ENCODE results near the gene MMADHC. TPM values are rescaled to one million over a fixed set of nuclear protein-coding genes. Genes with fewer than 3 reads are reported as not detected.

Gene MMADHC
- total RNA-seq, 1 donor from 2014 or later, result 122 TPM

DNA sequence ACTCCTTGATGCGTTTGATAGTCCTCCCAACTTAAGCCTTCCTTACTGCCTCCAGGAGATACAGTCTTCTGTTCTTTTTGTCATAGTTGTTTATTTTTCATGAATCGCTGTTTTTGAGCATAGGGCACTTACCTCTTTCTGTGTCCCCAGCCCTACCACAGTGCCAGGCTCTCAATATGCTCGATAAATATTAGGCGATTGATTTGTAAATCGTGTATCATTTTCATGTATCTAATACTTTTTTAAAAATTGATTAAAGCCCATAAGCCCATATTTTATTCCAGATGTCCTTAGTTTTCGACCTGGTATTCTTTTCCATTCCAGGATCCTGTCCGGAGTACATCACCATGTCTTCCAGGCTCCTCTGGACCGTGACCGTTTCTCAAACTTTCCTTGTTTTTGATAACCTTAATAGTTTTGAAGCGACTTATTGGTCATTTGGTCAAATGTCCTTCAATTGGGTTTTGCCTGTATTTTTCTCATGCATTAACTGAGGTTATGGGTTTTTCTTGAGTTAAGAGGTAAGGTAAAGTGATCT is 444 bp upstream of the MMADHC start:
- H3K27ac Mint-ChIP-seq (ENCODE audit: unreplicated experiment), result peak overlapping the region; percentile 100

DNA sequence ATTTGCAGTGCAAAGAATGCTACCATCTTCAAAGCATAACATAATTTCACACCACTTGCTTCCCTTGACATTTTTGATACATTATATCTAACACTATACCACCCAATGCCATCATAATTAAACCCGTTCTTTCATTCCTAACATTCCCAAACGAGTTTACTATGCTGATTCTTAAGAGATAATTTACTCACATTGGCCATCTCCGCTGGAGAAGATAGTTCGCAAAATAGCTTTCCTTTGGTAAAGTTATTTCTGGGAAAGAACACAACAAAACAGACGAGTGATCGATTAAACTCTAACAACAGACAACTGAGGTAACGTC is 716 bp downstream of the MMADHC start:
- no peaks in the 10 kb centered on the region for H3K27me3 ChIP-seq (ENCODE audit: insufficient read depth, low read length)
- H3K27ac ChIP-seq (ENCODE audit: low read depth, low read length), result peak overlapping the region; percentile 99
- no peaks in the 10 kb centered on the region for H3K9me3 Mint-ChIP-seq (ENCODE audit: unreplicated experiment)
- peak overlapping the region; percentile 85 for H2AFZ ChIP-seq (ENCODE audit: low read depth, low read length)
- no peaks in the 10 kb centered on the region for H3K9me3 ChIP-seq (ENCODE audit: insufficient read depth, low read depth, low read length)
- peaks cover 2% of the 10 kb centered on the region for H3K36me3 Mint-ChIP-seq (ENCODE audit: low read depth, unreplicated experiment)
- FAIRE-seq, result no peak
- no peaks in the 10 kb centered on the region for H3K27me3 Mint-ChIP-seq (ENCODE audit: low read depth, unreplicated experiment)
- H3K9ac ChIP-seq (ENCODE audit: low read length), result peak overlapping the region; percentile 99
- H3K27ac Mint-ChIP-seq (ENCODE audit: unreplicated experiment), result peak overlapping the region; percentile 100
- peaks cover 11% of the 10 kb centered on the region for H3K4me1 Mint-ChIP-seq (ENCODE audit: low read depth, unreplicated experiment)
- peaks cover 53% of the 10 kb centered on the region for H3K79me2 ChIP-seq (ENCODE audit: insufficient read depth, low read length)
- H3K4me3 ChIP-seq (ENCODE audit: insufficient read depth, low read depth, low read length), result peak overlapping the region; percentile 98
- H3K36me3 ChIP-seq (ENCODE audit: insufficient read depth, low read length), result peaks cover 14% of the 10 kb centered on the region
- peak overlapping the region; percentile 100 for H3K4me3 Mint-ChIP-seq (ENCODE audit: unreplicated experiment)
- no peak for DNase-seq (ENCODE audit: low read depth)
- peaks cover 15% of the 10 kb centered on the region for H4K20me1 ChIP-seq (ENCODE audit: insufficient read depth, low read length)
- peak overlapping the region; percentile 90 for H3K4me2 ChIP-seq (ENCODE audit: low read length)
- TF ChIP-seq, protein P1, sequence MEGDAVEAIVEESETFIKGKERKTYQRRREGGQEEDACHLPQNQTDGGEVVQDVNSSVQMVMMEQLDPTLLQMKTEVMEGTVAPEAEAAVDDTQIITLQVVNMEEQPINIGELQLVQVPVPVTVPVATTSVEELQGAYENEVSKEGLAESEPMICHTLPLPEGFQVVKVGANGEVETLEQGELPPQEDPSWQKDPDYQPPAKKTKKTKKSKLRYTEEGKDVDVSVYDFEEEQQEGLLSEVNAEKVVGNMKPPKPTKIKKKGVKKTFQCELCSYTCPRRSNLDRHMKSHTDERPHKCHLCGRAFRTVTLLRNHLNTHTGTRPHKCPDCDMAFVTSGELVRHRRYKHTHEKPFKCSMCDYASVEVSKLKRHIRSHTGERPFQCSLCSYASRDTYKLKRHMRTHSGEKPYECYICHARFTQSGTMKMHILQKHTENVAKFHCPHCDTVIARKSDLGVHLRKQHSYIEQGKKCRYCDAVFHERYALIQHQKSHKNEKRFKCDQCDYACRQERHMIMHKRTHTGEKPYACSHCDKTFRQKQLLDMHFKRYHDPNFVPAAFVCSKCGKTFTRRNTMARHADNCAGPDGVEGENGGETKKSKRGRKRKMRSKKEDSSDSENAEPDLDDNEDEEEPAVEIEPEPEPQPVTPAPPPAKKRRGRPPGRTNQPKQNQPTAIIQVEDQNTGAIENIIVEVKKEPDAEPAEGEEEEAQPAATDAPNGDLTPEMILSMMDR (IDR thresholded peaks at IDR 0.05; ENCODE audit: insufficient read depth, low read depth, low read length), result no peak
- TF ChIP-seq EZH2 (IDR thresholded peaks at IDR 0.05; ENCODE audit: insufficient read depth, low read length), result no peak
- H3K4me1 ChIP-seq (ENCODE audit: insufficient read depth, low read length), result peaks cover 9% of the 10 kb centered on the region

More for the DNA sequence above, 444 bp upstream of the MMADHC start:
- TF ChIP-seq, protein P1 (IDR thresholded peaks at IDR 0.05; ENCODE audit: insufficient read depth, low read depth, low read length), result no peak
- TF ChIP-seq EZH2 (IDR thresholded peaks at IDR 0.05; ENCODE audit: insufficient read depth, low read length), result no peak
- DNase-seq (ENCODE audit: low read depth) (no peak), FAIRE-seq (no peak)
- Histone ChIP-seq H4K20me1 (ENCODE audit: insufficient read depth, low read length) (peaks cover 9% of the 10 kb centered on the region), H3K27me3 (ENCODE audit: insufficient read depth, low read length) (no peaks in the 10 kb centered on the region), H3K4me1 (ENCODE audit: insufficient read depth, low read length) (peaks cover 9% of the 10 kb centered on the region), H3K27ac (ENCODE audit: low read depth, low read length) (peak overlapping the region; percentile 99), H3K9me3 (ENCODE audit: insufficient read depth, low read depth, low read length) (no peaks in the 10 kb centered on the region), H3K4me2 (ENCODE audit: low read length) (peak overlapping the region; percentile 90), H3K9ac (ENCODE audit: low read length) (peak overlapping the region; percentile 99), H2AFZ (ENCODE audit: low read depth, low read length) (peak overlapping the region; percentile 85), H3K36me3 (ENCODE audit: insufficient read depth, low read length) (peaks cover 8% of the 10 kb centered on the region), H3K79me2 (ENCODE audit: insufficient read depth, low read length) (peaks cover 46% of the 10 kb centered on the region), H3K4me3 (ENCODE audit: insufficient read depth, low read depth, low read length) (peak overlapping the region; percentile 98)
- no peaks in the 10 kb centered on the region for H3K9me3 Mint-ChIP-seq (ENCODE audit: unreplicated experiment)
- H3K36me3 Mint-ChIP-seq (ENCODE audit: low read depth, unreplicated experiment), result peaks cover 2% of the 10 kb centered on the region
- no peaks in the 10 kb centered on the region for H3K27me3 Mint-ChIP-seq (ENCODE audit: low read depth, unreplicated experiment)
- H3K4me1 Mint-ChIP-seq (ENCODE audit: low read depth, unreplicated experiment), result peaks cover 7% of the 10 kb centered on the region
- H3K4me3 Mint-ChIP-seq (ENCODE audit: unreplicated experiment), result peak overlapping the region; percentile 100

DNA sequence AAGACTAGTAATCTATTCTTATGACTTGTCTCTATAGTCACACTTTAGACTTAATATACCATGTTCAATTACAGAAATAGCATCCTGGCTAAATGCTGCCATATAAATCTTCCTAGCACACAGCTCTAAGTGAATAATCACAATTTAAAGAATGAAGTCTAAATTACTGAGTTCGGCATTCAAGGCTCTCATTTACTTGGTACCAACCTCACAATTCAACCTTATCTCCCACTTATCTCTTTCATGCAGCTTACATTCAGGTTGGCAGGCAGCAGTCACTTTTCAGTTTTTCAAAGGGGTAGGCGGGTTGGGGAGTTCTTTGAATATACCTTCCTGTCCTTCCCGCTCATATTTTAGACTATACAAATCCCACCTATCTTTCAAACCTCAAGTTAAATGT is 1.5 kb downstream of the MMADHC start:
- Histone ChIP-seq H3K9ac (ENCODE audit: low read length) (peak overlapping the region; percentile 99), H3K79me2 (ENCODE audit: insufficient read depth, low read length) (peaks cover 53% of the 10 kb centered on the region), H3K4me2 (ENCODE audit: low read length) (peak overlapping the region; percentile 90), H3K36me3 (ENCODE audit: insufficient read depth, low read length) (peaks cover 22% of the 10 kb centered on the region), H3K4me3 (ENCODE audit: insufficient read depth, low read depth, low read length) (peak overlapping the region; percentile 98), H4K20me1 (ENCODE audit: insufficient read depth, low read length) (peaks cover 15% of the 10 kb centered on the region), H2AFZ (ENCODE audit: low read depth, low read length) (no peak overlapping the region), H3K27ac (ENCODE audit: low read depth, low read length) (peak overlapping the region; percentile 99), H3K9me3 (ENCODE audit: insufficient read depth, low read depth, low read length) (no peaks in the 10 kb centered on the region), H3K27me3 (ENCODE audit: insufficient read depth, low read length) (no peaks in the 10 kb centered on the region), H3K4me1 (ENCODE audit: insufficient read depth, low read length) (peaks cover 9% of the 10 kb centered on the region)
- DNase-seq (ENCODE audit: low read depth) (no peak), FAIRE-seq (no peak)
- H3K4me1 Mint-ChIP-seq (ENCODE audit: low read depth, unreplicated experiment), result peaks cover 13% of the 10 kb centered on the region
- H3K27me3 Mint-ChIP-seq (ENCODE audit: low read depth, unreplicated experiment), result no peaks in the 10 kb centered on the region
- H3K36me3 Mint-ChIP-seq (ENCODE audit: low read depth, unreplicated experiment), result peaks cover 4% of the 10 kb centered on the region
- TF ChIP-seq EZH2 (IDR thresholded peaks at IDR 0.05; ENCODE audit: insufficient read depth, low read length), result no peak
- TF ChIP-seq, protein P1 (IDR thresholded peaks at IDR 0.05; ENCODE audit: insufficient read depth, low read depth, low read length), result no peak
- H3K4me3 Mint-ChIP-seq (ENCODE audit: unreplicated experiment), result peak overlapping the region; percentile 100
- H3K27ac Mint-ChIP-seq (ENCODE audit: unreplicated experiment), result peak overlapping the region; percentile 42
- no peaks in the 10 kb centered on the region for H3K9me3 Mint-ChIP-seq (ENCODE audit: unreplicated experiment)

Measured in astrocyte (in vitro differentiated cells and primary cell).